ENCODE measurements around the gene PHLDA3. TPM values are rescaled to one million over a fixed set of nuclear protein-coding genes. Genes with fewer than 3 reads are reported as not detected.

The PHLDA3 gene
- total and polyA plus RNA-seq, 2 of the 13 experiments (the other 11 are each of a cell fraction or from before 2014, with no cell fraction given), result 16.7 to 33.6 TPM

- TF ChIP-seq NR0B2 (CRISPR knock-in tag; IDR thresholded peaks at IDR 0.05) (0 out of 2 replicates have a peak, but pooled peaks have one; percentile 66), ZBTB40 (IDR thresholded peaks at IDR 0.05) (no peak), ZBTB40 (CRISPR knock-in tag; IDR thresholded peaks at IDR 0.05) (peak; percentile 49; the same call in 1 of the 2 replicates), IRF9 (CRISPR knock-in tag; IDR thresholded peaks at IDR 0.05; ENCODE audit: borderline replicate concordance) (peak; percentile 39; the same call in 1 of the 2 replicates), DR1 (CRISPR knock-in tag; IDR thresholded peaks at IDR 0.05) (peak; percentile 85), ZNF407 (CRISPR knock-in tag; IDR thresholded peaks at IDR 0.05; ENCODE audit: not compliant biosample characterization) (peak; percentile 60), THYN1 (CRISPR knock-in tag; IDR thresholded peaks at IDR 0.05; ENCODE audit: borderline replicate concordance, low read depth) (no peak), YY1 (IDR thresholded peaks at IDR 0.05; ENCODE audit: insufficient read depth, insufficient replicate concordance, low read depth, low read length) (peak; percentile 42)
Measured at GRCh38 chr1:201506557-201507359, 37.8 kb upstream of the PHLDA3 start, which contains the start of gene CSRP1 (continued).
